Ovary (tissue), 9 donors: Measurements from ENCODE around the gene SPRED2. TPM values are rescaled to one million over a fixed set of nuclear protein-coding genes. Genes with fewer than 3 reads are reported as not detected.

Experiments
- DNase-seq, 5 donors: peaks; one replicate each; pipeline ENCODE4 v3.0.0-alpha.2; 2019 to 2020
- H3K27ac ChIP-seq, 2 donors: fragments of 200-600 bp; one replicate each; pipeline versions ENCODE4 v1.5.1 to v1.8.0; 2019 to 2022
- H3K27me3 ChIP-seq: fragments of 200-600 bp; one replicate; pipeline ENCODE4 v1.8.0; 2022
- H3K36me3 ChIP-seq: fragments of 200-600 bp; sonication (generic); one replicate; pipeline ENCODE4 v1.5.1; 2019
- H3K4me1 ChIP-seq: one replicate; pipeline ENCODE4 v1.8.1; 2013; ENCODE audit warnings: mild to moderate bottlenecking, moderate library complexity; ENCODE audit not compliant: insufficient read depth
- H3K4me3 ChIP-seq: fragments of 200-600 bp; sonication (generic); one replicate; pipeline ENCODE4 v1.5.1; 2017
- H3K9me3 ChIP-seq, 2 donors: fragments of 200-600 bp in 1 of 2; sonication (generic) in 1 of 2; one replicate each; pipeline versions ENCODE4 v1.5.1 to v1.8.1; 2013 to 2019; ENCODE audit warnings: mild to moderate bottlenecking in 1 of 2, moderate library complexity in 1 of 2
- CTCF ChIP-seq, 3 donors: fragments of 450-650 bp in 2 of 3; fragments of 200-600 bp in 1 of 3; IDR thresholded peaks; one replicate each; pipeline versions ENCODE4 v1.5.1 to v1.8.0; 2016 to 2022; ENCODE audit warnings: antibody characterized with exemption in 3 of 3, mild to moderate bottlenecking in 1 of 3
- EP300 ChIP-seq: sonication (generic); formaldehyde crosslinking; IDR thresholded peaks from one replicate; pipeline ENCODE4 v1.6.1; 2017; ENCODE audit warnings: antibody characterized with exemption
- POLR2A ChIP-seq: fragments of 450-650 bp; IDR thresholded peaks from one replicate; pipeline ENCODE4 v1.6.1; 2017; ENCODE audit warnings: antibody characterized with exemption, mild to moderate bottlenecking, moderate library complexity
- WGBS, 3 donors: extraction: QIAGEN DNeasy Blood & Tissue Kit in 1 of 3; methylation state at CpG; one replicate each; pipeline versions ENCODE4 v1.1.5 to v1.1.7; 2013 to 2017; 5-methylcytosine and 5-hydroxymethylcytosine counted together
- intact Hi-C, 4 donors: fragments of 100-400 bp; cut with DNase I; formaldehyde crosslinking; loops; one replicate each; pipeline versions ENCODE4 v1.11.0 to v1.15.1; 2022 to 2023
- polyA plus RNA-seq, 2 donors: library from polyadenylated mRNA; stranded (reverse); fragments of 200-250 nt in 1 of 2; fragments of 350-450 nt in 1 of 2; fragmentation: Illumina TruSeq in 1 of 2; extraction: RNeasy Lipid Tissue Mini Kit (QIAGEN cat#74804) in 1 of 2; gene quantifications; one replicate each; pipeline ENCODE4 v1.2.3, GENCODE V29; 2013 to 2014
- total RNA-seq, 7 donors: library from RNA; depleted of rRNA in 2 of 7; stranded (reverse); fragments of >200 nt in 2 of 7; fragmentation: NEBNext Ultra II Directional in 3 of 7; extraction: Animal tissue kit (Norgen Biotek cat#: 25700) in 3 of 7; gene quantifications; one replicate each; pipeline versions ENCODE4 v1.1.0 to v1.2.4, GENCODE V29; 2016 to 2023
- donor health status: DM: no; HTN: no; CAD: no; lungs with moderate emphysema.
- donor health status: DM: no; HTN: no; CAD: no.
- donor health status: Bipolar disorder and iron deficiency.
- donor health status: DM: yes; HTN: yes; CAD: no.
- donor health status: DM: no; HTN: no; CAD: no.
- donor health status: DM: yes; HTN: yes; CAD: no.

The SPRED2 gene
- total and polyA plus RNA-seq, 9 donors: 13.1 to 32.9 (median 17.6) TPM

- H3K27ac ChIP-seq: no peak overlapping the region
Observed at GRCh38 chr2:65374575-65374974, 57.8 kb downstream of the SPRED2 start.

GRCh38 chr2:65373365-65373918 is 59.0 kb downstream of the SPRED2 start:
- Histone ChIP-seq H3K4me1 (no peaks in the 10 kb centered on the region), H3K4me3 (no peak overlapping the region), H3K36me3 (no peaks in the 10 kb centered on the region), H3K27me3 (no peaks in the 10 kb centered on the region), H3K27ac (no peak overlapping the region), H3K9me3 (no peaks in the 10 kb centered on the region)
- DNase-seq: no peak
- intact Hi-C loops: no loop called here
- 46 to 69% (median 67%) methylated on average over 1 of the region's 1 CpG for WGBS, 3 donors
- no peak for TF ChIP-seq EP300
- no peak for TF ChIP-seq CTCF (IDR thresholded peaks at IDR 0.05)
- no peak for TF ChIP-seq POLR2A

More at GRCh38 chr2:65374575-65374974, 57.8 kb downstream of the SPRED2 start:
- Histone ChIP-seq H3K27me3 (no peaks in the 10 kb centered on the region), H3K36me3 (no peaks in the 10 kb centered on the region), H3K4me3 (no peak overlapping the region), H3K9me3 (no peaks in the 10 kb centered on the region), H3K4me1 (no peaks in the 10 kb centered on the region)
- TF ChIP-seq CTCF (IDR thresholded peaks at IDR 0.05) (no peak), EP300 (no peak), POLR2A (no peak)
- intact Hi-C loops: no loop called here
- 85 to 92% (median 88%) methylated on average over 3 of the region's 3 CpGs for WGBS, 3 donors
- no peak for DNase-seq

GRCh38 chr2:65372619-65373018 is 59.8 kb downstream of the SPRED2 start:
- 80 to 100% (median 94%) methylated on average over 1 of the region's 1 CpG for WGBS, 3 donors
- no peak overlapping the region for H3K27ac ChIP-seq
- H3K4me3 ChIP-seq: no peak overlapping the region
- no peaks in the 10 kb centered on the region for H3K27me3 ChIP-seq
- H3K4me1 ChIP-seq: no peaks in the 10 kb centered on the region
- no peak for TF ChIP-seq EP300
- no peak for TF ChIP-seq CTCF (IDR thresholded peaks at IDR 0.05)
- no peaks in the 10 kb centered on the region for H3K9me3 ChIP-seq
- no peak for DNase-seq
- H3K36me3 ChIP-seq: no peaks in the 10 kb centered on the region
- intact Hi-C loops: no loop called here

GRCh38 chr2:65371074-65371434 is 61.3 kb downstream of the SPRED2 start:
- H3K27me3 ChIP-seq: no peaks in the 10 kb centered on the region
- TF ChIP-seq CTCF (IDR thresholded peaks at IDR 0.05) (no peak), POLR2A (no peak), EP300 (no peak)
- no peaks in the 10 kb centered on the region for H3K4me1 ChIP-seq
- intact Hi-C loops: no loop called here
- no peak overlapping the region for H3K27ac ChIP-seq
- no peaks in the 10 kb centered on the region for H3K9me3 ChIP-seq
- no peak for DNase-seq
- no peak overlapping the region for H3K4me3 ChIP-seq
- no peaks in the 10 kb centered on the region for H3K36me3 ChIP-seq
- WGBS, 3 donors: 71 to 92% (median 86%) methylated on average over 4 of the region's 4 CpGs
